Activated T-helper 2 cell treated with anti-CD3 and anti-CD28 coated beads, Interferon-gamma antibody, Interleukin-2, Interleukin-4, amounts not matched to agents 10 μg/mL and 5 μg/mL and 100 μg/mL, durations not matched to agents 14 hours and 24 hours and 36 hours (primary cell): Measurements from ENCODE around the gene CAMK2A. TPM values are rescaled to one million over a fixed set of nuclear protein-coding genes. Genes with fewer than 3 reads are reported as not detected.

Source experiments
- DNase-seq: peaks from one replicate; pipeline ENCODE4 v3.0.0; 2021; ENCODE audit warnings: low spot score
- H3K27ac Mint-ChIP-seq: one replicate; pipeline ENCODE4 v1.8.0; 2021; ENCODE audit warnings: mixed read lengths
- H3K27me3 Mint-ChIP-seq: one replicate; pipeline ENCODE4 v1.8.0; 2021; ENCODE audit warnings: low read depth, mixed read lengths
- H3K36me3 Mint-ChIP-seq: one replicate; pipeline ENCODE4 v1.8.0; 2021; ENCODE audit warnings: low read depth, mixed read lengths
- H3K4me1 Mint-ChIP-seq: one replicate; pipeline ENCODE4 v1.8.0; 2021; ENCODE audit warnings: low read depth, mixed read lengths
- H3K4me3 Mint-ChIP-seq: one replicate; pipeline ENCODE4 v1.8.0; 2021; ENCODE audit warnings: low read depth, mild to moderate bottlenecking, moderate library complexity, mixed read lengths
- H3K9me3 Mint-ChIP-seq: one replicate; pipeline ENCODE4 v1.8.0; 2021; ENCODE audit warnings: mixed read lengths
- intact Hi-C: fragments of 100-400 bp; cut with micrococcal nuclease; formaldehyde crosslinking; loops from one replicate; pipeline ENCODE4 v1.15.1; 2023
- total RNA-seq: library from RNA; stranded (reverse); gene quantifications from 2 replicates; pipeline ENCODE4 v1.2.3, GENCODE V29; 2022

Gene CAMK2A
- total RNA-seq, 1 donor from 2014 or later: not detected

DNA sequence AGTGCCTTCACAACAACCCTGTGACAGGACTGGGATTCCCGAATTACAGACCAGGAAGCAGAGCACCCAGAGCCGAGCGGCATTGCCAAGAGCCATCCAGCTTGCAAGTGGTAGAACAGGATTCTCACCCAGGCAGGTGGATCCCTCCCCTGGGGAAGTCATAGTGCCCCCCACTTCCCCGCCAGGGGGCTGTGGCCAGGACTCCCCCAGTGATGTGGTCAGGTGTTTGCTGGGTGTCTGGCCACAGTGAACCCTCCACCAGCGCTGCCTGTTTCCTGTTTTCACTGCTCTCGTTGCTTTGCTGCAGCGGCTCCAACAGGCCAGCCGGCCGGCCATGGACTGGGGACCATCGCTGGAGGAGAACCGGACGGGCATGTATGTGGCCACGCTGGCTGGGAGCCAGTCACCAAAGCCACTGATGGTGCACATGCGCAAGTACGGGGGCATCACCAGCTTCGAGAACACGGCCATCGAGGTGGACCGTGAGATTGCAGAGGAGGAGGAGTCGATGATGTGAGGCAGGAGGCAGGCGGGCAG is 80.4 kb downstream of the CAMK2A start:
- no peak overlapping the region for H3K4me3 Mint-ChIP-seq
- no peaks in the 10 kb centered on the region for H3K9me3 Mint-ChIP-seq
- intact Hi-C loops: no loop called here
- H3K36me3 Mint-ChIP-seq: no peaks in the 10 kb centered on the region
- no peak overlapping the region for H3K27ac Mint-ChIP-seq
- peaks cover 5% of the 10 kb centered on the region for H3K4me1 Mint-ChIP-seq
- H3K27me3 Mint-ChIP-seq: peaks cover 13% of the 10 kb centered on the region
- no peak for DNase-seq

DNA sequence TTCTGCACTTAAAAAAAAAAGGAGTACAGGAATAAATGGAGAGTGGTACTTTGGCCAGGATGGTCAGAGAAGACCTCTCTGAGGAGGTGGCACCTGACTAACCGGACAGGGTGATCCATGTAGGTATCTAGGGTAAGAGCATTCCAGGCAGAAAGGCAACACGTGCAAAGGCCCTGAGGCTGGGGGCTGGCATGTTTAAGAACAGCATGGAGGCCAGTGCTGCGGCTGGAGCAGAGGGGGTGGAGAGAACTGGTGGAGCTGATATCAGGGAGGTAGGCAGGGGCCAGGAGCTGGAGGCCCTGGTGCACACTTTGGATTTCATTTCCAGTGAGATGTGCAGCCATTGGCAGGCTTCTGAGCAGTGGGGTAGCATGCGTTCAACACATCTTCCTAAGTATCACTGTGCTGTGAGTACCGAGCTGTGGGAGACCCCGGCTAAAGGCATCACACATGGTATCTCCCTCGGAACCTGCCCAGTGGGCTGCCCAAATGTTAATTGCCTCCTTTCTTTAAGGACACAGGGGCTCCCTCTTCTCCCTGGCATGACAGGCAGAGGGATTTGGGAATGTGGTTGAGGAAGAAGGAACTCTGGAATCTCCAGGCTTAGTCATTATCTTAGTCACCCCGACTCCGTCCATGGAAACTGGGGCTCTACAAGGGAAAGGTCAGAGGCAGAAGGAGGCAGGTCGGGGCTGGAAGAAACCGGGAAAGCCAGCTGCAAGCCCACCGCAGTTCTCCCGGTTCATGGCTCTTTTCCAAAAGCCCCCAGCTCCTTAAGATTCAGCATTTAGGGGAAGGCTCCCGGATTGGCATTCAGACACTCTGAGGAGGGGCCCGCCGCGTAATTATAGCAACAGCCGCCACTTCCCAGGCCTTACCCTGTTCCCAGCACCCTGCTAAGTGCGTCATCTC is 81.1 kb downstream of the CAMK2A start:
- no peaks in the 10 kb centered on the region for H3K36me3 Mint-ChIP-seq
- no peaks in the 10 kb centered on the region for H3K9me3 Mint-ChIP-seq
- H3K4me1 Mint-ChIP-seq: peaks cover 5% of the 10 kb centered on the region
- no peak overlapping the region for H3K27ac Mint-ChIP-seq
- intact Hi-C loops: no loop called here
- no peak for DNase-seq
- peaks cover 13% of the 10 kb centered on the region for H3K27me3 Mint-ChIP-seq
- no peak overlapping the region for H3K4me3 Mint-ChIP-seq

GRCh38 chr5:150206779-150207115 is 82.8 kb downstream of the CAMK2A start:
- no peak overlapping the region for H3K4me3 Mint-ChIP-seq
- no peaks in the 10 kb centered on the region for H3K36me3 Mint-ChIP-seq
- no peaks in the 10 kb centered on the region for H3K9me3 Mint-ChIP-seq
- H3K27me3 Mint-ChIP-seq: peaks cover 14% of the 10 kb centered on the region
- no peak for DNase-seq
- no peak overlapping the region for H3K27ac Mint-ChIP-seq
- peaks cover 5% of the 10 kb centered on the region for H3K4me1 Mint-ChIP-seq
- intact Hi-C loops: no loop called here

DNA sequence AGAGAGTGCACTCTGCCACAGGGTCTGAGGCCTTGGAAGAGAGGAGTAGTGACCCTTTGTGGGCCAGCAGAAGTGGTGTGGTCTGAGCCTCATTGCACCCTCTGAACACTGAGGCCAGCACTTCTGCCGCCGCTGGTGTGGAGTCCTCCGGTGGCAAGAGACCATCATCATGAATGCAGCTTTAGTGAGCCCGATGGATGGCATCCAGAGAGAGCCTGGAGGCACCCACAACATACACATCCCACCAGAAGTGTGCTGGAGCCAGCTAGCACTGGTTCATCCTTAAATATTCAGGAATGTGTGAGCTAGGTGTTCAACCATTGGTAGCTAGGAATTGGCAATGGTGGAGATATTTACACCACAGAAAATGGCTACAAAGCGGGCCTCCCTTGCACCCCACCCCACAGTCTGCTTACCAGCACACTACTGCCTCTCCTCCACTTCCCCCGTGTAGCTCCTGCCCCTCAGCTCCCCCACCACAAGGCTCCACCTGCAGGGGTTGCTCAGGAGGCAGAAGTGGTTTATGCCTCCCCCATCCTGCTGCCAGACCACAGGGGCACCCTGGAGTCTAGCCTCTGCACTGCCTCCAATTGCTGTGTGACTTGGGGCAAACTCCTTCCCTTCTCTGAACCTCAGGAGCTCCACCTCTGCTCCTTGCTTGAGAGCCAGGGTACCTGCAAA is 83.3 kb downstream of the CAMK2A start:
- DNase-seq: no peak
- Mint-ChIP-seq H3K9me3 (no peaks in the 10 kb centered on the region), H3K4me3 (no peak overlapping the region), H3K27ac (no peak overlapping the region), H3K4me1 (peaks cover 5% of the 10 kb centered on the region), H3K27me3 (peaks cover 14% of the 10 kb centered on the region), H3K36me3 (no peaks in the 10 kb centered on the region)
- intact Hi-C loops: no loop called here

DNA sequence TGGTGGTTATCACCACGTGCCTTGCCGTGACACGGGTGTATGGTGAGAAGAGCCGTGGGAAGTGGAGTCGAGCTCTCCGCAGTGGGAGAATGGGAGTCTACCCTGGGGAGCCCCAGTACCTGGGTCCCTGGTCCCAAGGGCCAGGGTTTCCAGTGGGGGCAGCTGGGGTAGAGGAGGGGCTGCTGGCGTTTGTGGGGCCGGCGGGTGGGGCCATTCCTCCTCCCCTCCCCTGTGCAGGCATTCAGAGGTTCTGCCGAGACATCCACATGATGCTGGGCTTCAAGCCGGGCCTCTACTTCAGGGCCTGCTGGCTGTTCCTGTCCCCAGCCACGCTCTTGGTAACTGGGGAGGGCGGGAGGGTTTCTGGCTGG is 85.0 kb downstream of the CAMK2A start:
- no peak overlapping the region for H3K4me3 Mint-ChIP-seq
- H3K27ac Mint-ChIP-seq: no peak overlapping the region
- no peaks in the 10 kb centered on the region for H3K36me3 Mint-ChIP-seq
- no peaks in the 10 kb centered on the region for H3K9me3 Mint-ChIP-seq
- no peak for DNase-seq
- H3K4me1 Mint-ChIP-seq: peaks cover 5% of the 10 kb centered on the region
- intact Hi-C loops: no loop called here
- peaks cover 14% of the 10 kb centered on the region for H3K27me3 Mint-ChIP-seq

DNA sequence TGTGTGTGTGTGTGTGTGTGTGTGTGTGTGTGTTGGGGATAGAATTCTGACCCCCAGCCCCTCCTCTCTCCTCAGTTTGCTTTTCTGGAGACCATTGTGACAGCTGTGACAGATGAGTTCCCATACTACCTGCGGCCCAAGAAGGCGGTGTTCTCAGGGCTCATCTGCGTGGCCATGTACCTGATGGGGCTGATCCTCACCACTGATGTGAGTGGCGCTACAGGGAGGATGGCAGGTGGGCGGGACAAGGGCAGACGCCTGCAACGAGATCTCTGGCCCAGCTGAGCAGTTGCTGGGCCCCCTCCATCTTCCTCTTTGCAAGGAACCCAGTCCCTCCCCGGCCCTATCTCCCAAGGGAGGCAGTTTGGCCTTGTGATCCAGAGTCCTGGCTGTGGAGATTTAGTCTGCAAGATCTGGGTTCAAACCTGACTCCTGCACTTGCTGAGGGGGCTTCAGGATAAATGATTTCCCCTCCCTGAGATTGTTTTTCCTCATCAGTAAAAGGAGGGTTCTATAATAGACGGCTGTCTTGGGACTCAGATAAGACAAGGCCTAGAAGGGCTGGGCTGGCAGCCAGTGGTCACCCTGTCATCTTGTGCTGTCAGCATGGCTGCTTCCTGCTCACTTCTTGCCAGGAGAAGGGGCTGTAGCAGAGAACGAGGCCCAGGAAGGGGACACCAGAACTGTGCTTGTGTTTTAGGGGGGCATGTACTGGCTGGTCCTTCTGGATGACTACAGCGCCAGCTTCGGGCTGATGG is 85.6 kb downstream of the CAMK2A start:
- H3K27ac Mint-ChIP-seq: no peak overlapping the region
- peaks cover 10% of the 10 kb centered on the region for H3K27me3 Mint-ChIP-seq
- no peaks in the 10 kb centered on the region for H3K36me3 Mint-ChIP-seq
- H3K4me3 Mint-ChIP-seq: no peak overlapping the region
- intact Hi-C loops: no loop called here
- no peaks in the 10 kb centered on the region for H3K9me3 Mint-ChIP-seq
- peaks cover 1% of the 10 kb centered on the region for H3K4me1 Mint-ChIP-seq
- DNase-seq: no peak

DNA sequence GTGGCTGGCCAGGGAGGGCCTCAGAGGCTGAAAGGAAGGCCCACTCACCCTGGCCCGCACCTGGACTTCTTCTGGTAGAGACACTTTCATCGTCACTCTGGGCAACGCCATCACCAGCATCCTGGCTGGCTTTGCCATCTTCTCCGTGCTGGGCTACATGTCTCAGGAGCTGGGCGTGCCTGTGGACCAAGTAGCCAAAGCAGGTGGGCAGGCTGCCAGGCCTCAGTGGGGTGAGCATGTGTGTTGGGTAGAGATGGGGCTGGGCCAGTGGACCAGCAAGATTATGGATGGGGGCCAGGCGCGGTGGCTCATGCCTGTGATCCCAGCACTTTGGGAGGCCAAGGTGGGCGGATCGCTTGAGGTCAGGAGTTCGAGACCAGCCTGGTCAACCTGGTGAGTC is 87.1 kb downstream of the CAMK2A start:
- no peak overlapping the region for H3K4me3 Mint-ChIP-seq

GRCh38 chr5:150197476-150197875 is 92.1 kb downstream of the CAMK2A start:
- DNase-seq: no peak
- Mint-ChIP-seq H3K4me3 (no peak overlapping the region), H3K4me1 (no peaks in the 10 kb centered on the region), H3K27ac (no peak overlapping the region), H3K9me3 (no peaks in the 10 kb centered on the region), H3K27me3 (peaks cover 4% of the 10 kb centered on the region), H3K36me3 (no peaks in the 10 kb centered on the region)
- intact Hi-C loops: no loop called here

More for the DNA sequence above, 87.1 kb downstream of the CAMK2A start:
- no peaks in the 10 kb centered on the region for H3K36me3 Mint-ChIP-seq
- intact Hi-C loops: no loop called here
- no peaks in the 10 kb centered on the region for H3K9me3 Mint-ChIP-seq
- no peaks in the 10 kb centered on the region for H3K4me1 Mint-ChIP-seq
- H3K27ac Mint-ChIP-seq: no peak overlapping the region
- no peak for DNase-seq
- H3K27me3 Mint-ChIP-seq: peaks cover 4% of the 10 kb centered on the region

DNA sequence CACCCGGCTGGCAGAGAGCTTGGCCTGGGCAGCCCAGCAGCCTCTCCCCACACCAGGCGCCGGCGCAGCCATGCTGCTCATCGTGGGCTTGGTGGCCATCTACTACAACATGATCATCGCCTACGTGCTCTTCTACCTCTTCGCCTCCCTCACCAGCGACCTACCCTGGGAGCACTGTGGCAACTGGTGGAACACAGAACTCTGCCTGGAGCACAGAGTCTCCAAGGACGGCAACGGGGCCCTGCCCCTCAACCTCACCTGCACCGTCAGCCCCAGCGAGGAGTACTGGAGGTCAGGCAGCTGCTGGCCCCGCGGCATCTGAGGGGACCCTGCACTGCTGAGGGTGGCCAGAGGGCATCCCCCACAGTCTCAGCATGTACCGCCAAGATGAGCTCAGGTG is 92.6 kb downstream of the CAMK2A start:
- intact Hi-C loops: no loop called here
- Mint-ChIP-seq H3K4me3 (no peak overlapping the region), H3K9me3 (no peaks in the 10 kb centered on the region), H3K27ac (no peak overlapping the region), H3K27me3 (peaks cover 2% of the 10 kb centered on the region), H3K36me3 (no peaks in the 10 kb centered on the region), H3K4me1 (no peaks in the 10 kb centered on the region)
- DNase-seq: no peak

DNA sequence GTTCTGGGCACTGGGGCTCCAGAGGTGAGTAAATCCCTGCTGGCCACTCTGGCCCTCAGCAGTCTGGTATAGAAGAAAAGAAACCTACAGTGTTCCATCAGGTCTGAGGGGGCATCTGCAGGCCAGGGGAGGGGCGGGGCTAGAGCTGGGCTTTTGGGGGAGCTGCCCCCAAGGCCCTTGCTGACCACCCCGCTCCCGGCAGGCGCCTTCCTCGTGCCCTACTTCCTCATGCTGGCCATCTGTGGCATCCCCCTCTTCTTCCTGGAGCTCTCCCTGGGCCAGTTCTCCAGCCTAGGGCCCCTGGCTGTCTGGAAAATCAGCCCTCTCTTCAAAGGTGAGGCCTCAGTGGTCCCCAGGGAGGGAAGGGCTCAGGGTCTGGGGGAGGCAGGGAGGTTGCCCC is 93.1 kb downstream of the CAMK2A start:
- Mint-ChIP-seq H3K27ac (no peak overlapping the region), H3K9me3 (no peaks in the 10 kb centered on the region), H3K4me1 (no peaks in the 10 kb centered on the region), H3K4me3 (no peak overlapping the region), H3K27me3 (peaks cover 4% of the 10 kb centered on the region), H3K36me3 (no peaks in the 10 kb centered on the region)
- DNase-seq: no peak
- intact Hi-C loops: no loop called here

DNA sequence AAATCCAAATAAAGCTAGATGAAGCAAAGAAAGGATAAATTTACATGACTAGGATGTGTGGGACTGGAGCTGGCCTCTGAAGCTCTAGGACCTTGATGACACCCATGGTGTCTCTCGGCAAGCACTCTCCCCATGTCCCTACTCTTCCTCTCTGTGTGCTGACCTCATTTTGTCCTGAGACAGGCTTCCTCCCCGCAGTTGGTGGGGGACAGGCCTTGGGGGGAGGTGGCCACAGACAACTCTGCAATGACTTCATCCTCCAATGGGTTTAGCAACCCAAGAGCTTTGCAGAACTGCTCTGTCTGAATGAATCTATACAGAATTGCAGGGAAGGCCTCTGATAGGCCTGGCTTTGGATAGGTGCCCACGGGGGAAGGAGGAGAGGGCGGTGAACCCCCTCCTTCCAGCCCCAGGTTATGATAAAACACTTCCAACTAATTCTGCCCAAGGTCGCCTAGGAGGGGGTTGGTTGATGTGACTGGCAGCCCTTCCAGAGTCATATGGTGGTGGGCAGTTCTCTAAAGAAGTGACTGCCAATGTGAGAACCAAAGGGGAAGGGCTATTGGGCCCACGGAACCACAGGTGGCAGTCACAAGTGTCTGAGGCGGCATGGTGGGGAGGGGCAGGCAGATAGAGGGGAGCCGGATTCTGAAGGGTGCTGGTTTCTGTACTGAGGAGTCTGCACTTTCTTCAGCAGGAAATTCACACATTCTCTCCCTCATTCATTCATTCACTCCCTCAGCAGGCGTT is 93.7 kb downstream of the CAMK2A start:
- intact Hi-C loops: no loop called here
- no peak for DNase-seq
- Mint-ChIP-seq H3K4me3 (no peak overlapping the region), H3K9me3 (no peaks in the 10 kb centered on the region), H3K27me3 (peaks cover 7% of the 10 kb centered on the region), H3K27ac (no peak overlapping the region), H3K36me3 (no peaks in the 10 kb centered on the region), H3K4me1 (no peaks in the 10 kb centered on the region)

GRCh38 chr5:150192462-150192861 is 97.1 kb downstream of the CAMK2A start:
- peaks cover 28% of the 10 kb centered on the region for H3K27me3 Mint-ChIP-seq
- DNase-seq: no peak
- no peaks in the 10 kb centered on the region for H3K4me1 Mint-ChIP-seq
- H3K4me3 Mint-ChIP-seq: no peak overlapping the region
- no peaks in the 10 kb centered on the region for H3K36me3 Mint-ChIP-seq
- no peak overlapping the region for H3K27ac Mint-ChIP-seq
- intact Hi-C loops: no loop called here
- H3K9me3 Mint-ChIP-seq: no peaks in the 10 kb centered on the region
